GM12865 (cell line): ENCODE measurements around the gene LYPD6.

Experiments
- DNase-seq: peaks from one replicate; pipeline ENCODE4 v3.0.0; 2010; ENCODE audit warnings: low read depth
- H3K4me3 ChIP-seq: 2 replicates; pipeline ENCODE4 v1.5.1; 2011; ENCODE audit warnings: mild to moderate bottlenecking, low read depth, low read length, control low read depth
- TF ChIP-seq, protein P1 (sequence below): IDR thresholded peaks from 2 replicates; pipeline ENCODE4 v1.5.1; 2011; ENCODE audit warnings: low read length, control low read depth, low read depth, inconsistent platforms; ENCODE audit not compliant: insufficient read depth; ENCODE audit errors: missing control alignments

Gene LYPD6

DNA sequence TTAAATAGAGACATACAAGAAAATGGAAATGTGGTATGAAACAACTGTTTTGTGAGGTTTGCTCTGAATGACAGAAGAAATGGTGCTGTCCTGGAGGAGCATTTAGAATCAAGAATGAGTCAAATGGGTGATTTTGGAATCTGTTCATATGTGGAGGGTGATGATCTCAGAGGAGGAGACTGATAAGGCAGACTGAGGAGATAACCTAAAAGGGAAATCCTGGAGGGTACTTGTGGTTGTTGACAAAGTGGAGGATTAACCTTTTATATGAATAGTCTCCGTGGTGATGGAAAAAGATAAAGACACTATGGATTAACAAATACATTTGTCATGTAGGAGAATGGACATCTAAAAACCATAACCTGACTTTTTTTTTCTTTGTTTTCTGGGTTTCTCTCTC lies 183.1 kb downstream of the LYPD6 start:
- DNase-seq: no peak
- H3K4me3 ChIP-seq: no peak overlapping the region
- TF ChIP-seq, protein P1, sequence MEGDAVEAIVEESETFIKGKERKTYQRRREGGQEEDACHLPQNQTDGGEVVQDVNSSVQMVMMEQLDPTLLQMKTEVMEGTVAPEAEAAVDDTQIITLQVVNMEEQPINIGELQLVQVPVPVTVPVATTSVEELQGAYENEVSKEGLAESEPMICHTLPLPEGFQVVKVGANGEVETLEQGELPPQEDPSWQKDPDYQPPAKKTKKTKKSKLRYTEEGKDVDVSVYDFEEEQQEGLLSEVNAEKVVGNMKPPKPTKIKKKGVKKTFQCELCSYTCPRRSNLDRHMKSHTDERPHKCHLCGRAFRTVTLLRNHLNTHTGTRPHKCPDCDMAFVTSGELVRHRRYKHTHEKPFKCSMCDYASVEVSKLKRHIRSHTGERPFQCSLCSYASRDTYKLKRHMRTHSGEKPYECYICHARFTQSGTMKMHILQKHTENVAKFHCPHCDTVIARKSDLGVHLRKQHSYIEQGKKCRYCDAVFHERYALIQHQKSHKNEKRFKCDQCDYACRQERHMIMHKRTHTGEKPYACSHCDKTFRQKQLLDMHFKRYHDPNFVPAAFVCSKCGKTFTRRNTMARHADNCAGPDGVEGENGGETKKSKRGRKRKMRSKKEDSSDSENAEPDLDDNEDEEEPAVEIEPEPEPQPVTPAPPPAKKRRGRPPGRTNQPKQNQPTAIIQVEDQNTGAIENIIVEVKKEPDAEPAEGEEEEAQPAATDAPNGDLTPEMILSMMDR: no peak
